ENCODE measurements around the gene POC1A.

POC1A gene

DNA sequence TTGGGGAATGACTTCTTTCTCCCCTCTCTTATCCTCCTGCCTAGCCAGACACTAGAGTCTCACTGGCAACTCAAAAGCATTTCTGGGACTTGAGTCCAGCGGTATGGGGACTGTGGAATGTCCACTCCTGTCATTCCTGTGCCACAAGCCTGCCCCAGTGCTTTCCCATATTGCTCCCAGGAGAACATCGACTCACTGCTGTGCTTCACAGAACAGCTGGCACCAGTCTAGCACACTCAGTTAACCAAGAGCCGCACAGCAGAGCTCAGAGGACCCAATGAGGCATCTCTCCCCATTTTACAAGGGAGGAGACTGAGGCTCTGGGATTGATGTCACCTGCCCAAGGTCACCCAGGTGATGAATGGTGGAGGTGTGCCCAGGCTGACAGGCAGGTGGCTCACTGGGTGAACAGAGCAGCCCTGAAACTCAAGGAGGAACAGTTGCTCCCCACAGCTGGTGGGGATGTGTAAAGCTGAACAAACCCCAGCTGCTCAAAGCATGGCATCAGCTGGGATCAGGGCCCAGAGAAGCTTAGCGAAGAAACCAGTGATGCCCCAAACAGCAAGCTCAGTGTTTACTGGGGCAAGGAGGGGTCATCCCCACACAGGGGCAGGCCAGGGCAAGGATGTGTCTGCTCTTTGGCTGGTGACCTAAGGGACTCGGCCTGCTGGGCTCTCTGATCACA lies 62.5 kb downstream of the POC1A start:
- no peak overlapping the region for H3K4me3 ChIP-seq
- peak overlapping the region in 4 of 21 experiments; percentile 2 to 83 (median 70) for H3K27ac ChIP-seq

GRCh38 chr3:52090933-52091468 lies 63.2 kb downstream of the POC1A start:
- Histone ChIP-seq H3K27ac (peak overlapping the region in 18 of 21 experiments; percentile 16 to 83 (median 57)), H3K4me3 (no peak overlapping the region)

DNA sequence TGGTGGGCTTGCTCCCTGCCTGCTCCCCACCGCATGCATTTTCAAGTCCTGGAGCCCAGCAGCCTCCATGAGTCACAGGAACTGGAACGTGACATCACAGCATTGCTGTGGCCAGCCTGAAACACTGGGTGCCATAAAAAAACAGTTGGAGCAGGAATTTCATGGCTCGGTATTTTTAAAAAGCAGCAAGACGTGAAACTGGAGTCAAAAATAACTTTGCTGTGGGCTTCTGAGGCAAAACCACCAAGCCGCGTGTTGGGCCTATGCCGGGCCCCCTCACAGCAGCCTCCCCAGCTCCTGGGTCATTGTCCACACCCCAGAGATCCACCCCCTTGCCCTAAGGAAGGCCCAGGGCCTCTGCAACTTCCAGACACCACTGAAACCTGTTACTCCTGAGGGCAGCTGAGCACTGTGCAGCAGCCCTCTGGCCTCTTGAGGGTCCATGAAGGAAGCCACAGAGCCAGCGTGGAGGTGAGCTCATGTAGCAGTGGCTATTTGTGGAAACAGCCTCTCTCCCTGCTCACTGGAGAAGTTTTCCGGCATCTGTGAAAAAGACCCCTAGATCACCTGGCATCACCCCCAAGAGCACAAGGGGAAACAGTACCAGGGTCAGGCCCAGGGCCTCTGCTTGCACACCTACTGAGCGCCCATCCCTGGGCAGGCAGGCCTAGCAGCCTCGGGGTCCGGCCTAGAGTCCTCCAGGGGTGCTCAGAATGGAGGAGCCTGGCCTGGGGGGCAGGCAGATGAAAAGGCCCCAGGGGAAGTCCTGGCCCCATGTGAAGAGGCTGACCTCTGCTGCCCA lies 63.9 kb downstream of the POC1A start:
- Histone ChIP-seq H3K4me3 (no peak overlapping the region), H3K27ac (peak overlapping the region in 20 of 21 experiments; percentile 9 to 83 (median 56))

- Histone ChIP-seq H3K4me3 (no peak overlapping the region), H3K27ac (peak overlapping the region in 13 of 21 experiments; percentile 9 to 83 (median 57))
These were observed 64.5 kb downstream of the POC1A start for GRCh38 chr3:52089691-52090090.

- H3K27ac ChIP-seq, result peak overlapping the region in 9 of 21 experiments; percentile 3 to 83 (median 25)
These were observed 65.5 kb downstream of the POC1A start for GRCh38 chr3:52088445-52089367.

DNA sequence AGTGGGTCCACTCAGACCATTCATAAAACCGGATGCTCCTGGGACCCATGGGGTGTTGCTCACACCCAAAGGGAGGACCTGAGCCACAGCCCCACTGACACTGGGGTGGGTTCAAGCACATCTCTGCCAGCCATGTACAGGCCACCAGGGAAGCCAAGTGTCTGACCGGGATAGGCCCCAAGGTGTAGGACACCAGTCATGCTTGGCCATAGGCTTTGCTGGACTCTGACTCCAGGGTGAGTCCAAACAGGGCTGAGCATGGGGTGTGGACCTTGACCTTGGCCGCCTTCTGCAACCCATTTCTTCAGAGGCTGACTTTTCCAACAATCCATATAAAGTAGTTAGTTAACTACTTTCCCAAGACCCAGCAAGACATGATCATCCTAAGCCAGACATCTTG lies 66.5 kb downstream of the POC1A start:
- H3K4me3 ChIP-seq, result no peak overlapping the region
- H3K27ac ChIP-seq, result peak overlapping the region in 9 of 21 experiments; percentile 1 to 83 (median 25)

More at GRCh38 chr3:52088445-52089367, 65.5 kb downstream of the POC1A start:
- H3K4me3 ChIP-seq, result no peak overlapping the region

DNA sequence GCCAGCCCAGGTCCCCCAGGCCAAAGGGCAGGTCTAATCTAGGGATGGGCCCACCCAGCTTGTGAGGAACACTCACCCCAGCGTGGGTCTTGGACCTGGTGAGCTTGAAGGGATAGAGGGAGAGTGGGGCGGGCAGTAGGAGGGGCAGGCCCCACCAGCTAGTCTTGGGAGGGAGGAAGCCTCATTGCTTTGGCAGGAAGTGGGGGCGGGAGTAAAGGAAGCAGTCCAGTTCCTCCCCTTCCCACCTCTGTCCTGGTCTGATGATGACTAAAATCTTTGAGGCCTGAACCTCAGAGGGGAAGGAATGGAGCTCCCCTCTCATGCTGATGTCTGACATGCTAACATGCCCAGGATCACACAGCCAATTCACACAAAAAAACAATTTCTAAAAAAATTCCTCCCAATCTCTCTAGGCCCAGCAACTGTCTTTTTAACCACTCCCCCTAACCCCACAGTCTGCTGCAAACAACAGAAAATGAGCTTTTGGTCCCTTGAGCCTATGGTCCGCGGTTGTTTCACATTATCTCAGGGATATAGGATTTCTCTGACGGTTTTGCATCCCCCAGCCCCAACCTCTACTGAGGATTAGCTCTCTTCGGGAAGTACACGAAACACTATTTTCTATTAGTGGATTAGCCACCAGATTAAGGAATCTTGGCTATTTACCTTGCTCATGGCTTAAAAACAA lies 67.1 kb downstream of the POC1A start:
- peak overlapping the region in 7 of 21 experiments; percentile 1 to 83 (median 25) for H3K27ac ChIP-seq
- H3K4me3 ChIP-seq, result no peak overlapping the region

DNA sequence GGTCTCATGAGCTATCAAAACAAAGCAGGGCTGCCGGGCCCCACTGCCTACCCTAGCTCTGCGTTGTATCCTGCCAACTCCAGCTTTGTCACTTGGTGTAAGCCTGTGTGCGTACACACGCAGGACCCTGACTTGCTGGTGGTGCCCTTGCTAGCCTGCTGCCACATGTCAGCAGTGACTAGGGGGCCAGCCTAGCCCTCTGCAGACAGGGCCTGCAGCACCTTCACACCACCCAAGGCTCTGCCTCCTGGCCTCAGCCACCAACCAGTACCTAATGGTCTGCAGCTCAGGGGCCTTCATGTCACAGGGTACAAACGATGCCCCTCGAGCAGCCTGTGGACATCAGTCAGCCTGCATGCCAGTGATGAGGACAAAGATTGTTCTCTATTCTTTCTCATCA lies 67.8 kb downstream of the POC1A start:
- H3K27ac ChIP-seq, result peak overlapping the region in 2 of 21 experiments; percentile 1 to 50
- H3K4me3 ChIP-seq, result no peak overlapping the region

- no peak overlapping the region for H3K4me3 ChIP-seq
- no peak overlapping the region for H3K27ac ChIP-seq
These were observed 68.4 kb downstream of the POC1A start for GRCh38 chr3:52085681-52086282.

GRCh38 chr3:52084954-52085680 lies 69.1 kb downstream of the POC1A start:
- Histone ChIP-seq H3K4me3 (no peak overlapping the region), H3K27ac (no peak overlapping the region)

- Histone ChIP-seq H3K27ac (no peak overlapping the region), H3K4me3 (no peak overlapping the region)
These were observed 69.8 kb downstream of the POC1A start for GRCh38 chr3:52084216-52084945.

GRCh38 chr3:52083556-52084087 lies 70.6 kb downstream of the POC1A start:
- Histone ChIP-seq H3K4me3 (no peak overlapping the region), H3K27ac (no peak overlapping the region)

GRCh38 chr3:52082951-52083350 lies 71.3 kb downstream of the POC1A start:
- Histone ChIP-seq H3K27ac (no peak overlapping the region), H3K4me3 (no peak overlapping the region)

DNA sequence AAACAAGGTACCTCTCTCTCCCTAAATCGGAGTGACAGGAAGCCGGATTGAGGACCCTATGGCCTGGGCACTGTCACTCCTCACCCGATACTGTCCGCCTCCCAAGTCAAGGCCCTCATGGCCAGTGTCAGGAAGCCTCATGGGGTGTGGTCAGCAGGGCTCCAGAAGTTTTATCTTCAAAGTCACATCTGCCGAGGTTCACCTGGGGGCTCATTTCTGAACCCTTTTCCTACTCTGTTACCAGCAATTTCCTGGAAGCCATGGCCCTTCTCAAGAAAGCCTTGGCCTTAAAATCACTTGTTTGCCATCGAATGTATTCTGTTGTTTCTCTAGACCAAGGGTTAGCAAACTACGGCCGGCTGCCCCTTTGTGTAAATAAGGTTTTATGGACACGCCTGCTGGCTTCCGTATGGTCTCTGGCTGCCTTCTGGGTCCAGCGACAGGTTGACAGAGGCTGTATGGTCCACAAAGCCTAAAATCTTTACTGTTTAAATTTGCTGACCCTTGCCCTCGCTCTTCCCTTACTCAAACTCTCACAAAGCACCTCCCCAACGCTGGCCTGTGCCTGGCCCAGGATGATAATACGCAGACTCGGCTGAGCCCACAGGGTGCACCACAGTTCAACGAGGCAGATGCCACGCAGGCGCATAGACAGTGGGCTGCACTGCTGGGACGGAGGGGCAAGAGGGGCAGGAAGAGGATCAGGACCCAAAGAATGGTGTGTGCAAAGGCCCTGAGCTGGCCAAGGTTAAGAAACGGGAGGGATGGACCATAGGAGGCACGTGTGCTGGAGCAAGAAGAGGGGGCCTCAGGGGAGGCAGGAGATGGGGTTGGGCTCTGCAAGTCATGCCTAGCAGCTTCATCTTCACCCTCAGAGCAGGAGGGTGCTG lies 73.1 kb downstream of the POC1A start:
- Histone ChIP-seq H3K4me3 (no peak overlapping the region), H3K27ac (no peak overlapping the region)

- Histone ChIP-seq H3K4me3 (no peak overlapping the region), H3K27ac (no peak overlapping the region)
These were observed 74.3 kb downstream of the POC1A start for GRCh38 chr3:52079958-52080357.

Data from skin epidermis (tissue), 12 donors.